ENCODE data around the gene SH2B2.
A peak's percentile ranks its signal among the peaks of the same experiment; 100 is the strongest.

SH2B2 gene

DNA sequence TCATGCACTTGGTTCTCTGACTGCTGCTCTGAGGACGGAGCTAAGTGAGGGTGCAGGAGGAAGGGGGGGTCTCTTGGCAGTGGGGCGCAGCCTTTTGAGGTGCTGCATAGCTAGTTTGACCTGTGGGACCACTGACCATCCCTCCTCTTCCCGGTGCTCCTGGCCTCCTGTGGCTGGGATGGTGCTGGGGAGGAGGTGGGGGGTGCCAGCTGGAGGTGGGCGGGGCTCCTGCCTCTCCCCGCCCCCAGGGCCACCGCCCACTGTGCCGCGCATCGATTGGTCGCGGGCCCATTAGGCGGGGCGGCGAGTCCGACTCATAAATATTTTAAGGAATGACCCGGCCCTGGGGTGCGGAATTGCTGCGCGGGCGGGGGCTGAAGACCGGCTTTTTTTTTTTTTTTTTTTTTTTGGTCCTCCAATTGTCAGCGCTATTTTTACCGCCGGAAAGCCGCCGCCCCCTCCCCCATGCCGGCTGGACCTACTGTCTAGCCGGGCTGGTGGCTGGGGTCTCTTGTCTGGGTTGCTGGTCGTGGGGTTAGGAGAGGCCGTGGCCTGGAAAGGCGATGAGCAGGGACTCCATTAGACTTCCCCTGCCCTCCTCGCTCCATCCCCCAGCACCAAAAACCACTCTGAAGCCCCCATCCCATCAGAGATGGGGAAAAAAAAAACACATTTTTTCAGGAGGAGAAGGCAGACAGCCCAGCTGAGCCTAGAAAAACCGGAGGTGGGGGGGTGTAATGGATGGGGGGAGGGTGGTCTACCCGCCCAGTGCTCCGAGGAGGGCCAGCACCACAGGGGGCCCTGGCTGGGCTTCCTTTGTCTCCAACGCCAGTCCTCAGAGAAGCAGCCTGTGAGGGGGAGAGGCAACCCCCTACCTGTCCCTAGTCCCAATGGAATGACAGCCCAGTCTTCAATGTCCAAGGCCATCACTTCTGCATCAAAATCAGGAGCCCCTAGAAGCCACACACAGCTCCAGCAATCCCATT, 6.4 kb downstream of the SH2B2 start:
- H3K4me3 ChIP-seq (ENCODE audit: low read depth, low read length): peak overlapping the region; percentile 38
- H3K27me3 ChIP-seq: no peaks in the 10 kb centered on the region
- no peaks in the 10 kb centered on the region for H3K36me3 ChIP-seq
- TF ChIP-seq, protein P1, sequence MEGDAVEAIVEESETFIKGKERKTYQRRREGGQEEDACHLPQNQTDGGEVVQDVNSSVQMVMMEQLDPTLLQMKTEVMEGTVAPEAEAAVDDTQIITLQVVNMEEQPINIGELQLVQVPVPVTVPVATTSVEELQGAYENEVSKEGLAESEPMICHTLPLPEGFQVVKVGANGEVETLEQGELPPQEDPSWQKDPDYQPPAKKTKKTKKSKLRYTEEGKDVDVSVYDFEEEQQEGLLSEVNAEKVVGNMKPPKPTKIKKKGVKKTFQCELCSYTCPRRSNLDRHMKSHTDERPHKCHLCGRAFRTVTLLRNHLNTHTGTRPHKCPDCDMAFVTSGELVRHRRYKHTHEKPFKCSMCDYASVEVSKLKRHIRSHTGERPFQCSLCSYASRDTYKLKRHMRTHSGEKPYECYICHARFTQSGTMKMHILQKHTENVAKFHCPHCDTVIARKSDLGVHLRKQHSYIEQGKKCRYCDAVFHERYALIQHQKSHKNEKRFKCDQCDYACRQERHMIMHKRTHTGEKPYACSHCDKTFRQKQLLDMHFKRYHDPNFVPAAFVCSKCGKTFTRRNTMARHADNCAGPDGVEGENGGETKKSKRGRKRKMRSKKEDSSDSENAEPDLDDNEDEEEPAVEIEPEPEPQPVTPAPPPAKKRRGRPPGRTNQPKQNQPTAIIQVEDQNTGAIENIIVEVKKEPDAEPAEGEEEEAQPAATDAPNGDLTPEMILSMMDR (IDR thresholded peaks at IDR 0.05; ENCODE audit: low read depth, low read length): no peak
- H3K9me3 ChIP-seq: no peaks in the 10 kb centered on the region
- no peak for DNase-seq
- H3K4me1 ChIP-seq: no peaks in the 10 kb centered on the region; the same call in 1 of the 2 replicates

DNA sequence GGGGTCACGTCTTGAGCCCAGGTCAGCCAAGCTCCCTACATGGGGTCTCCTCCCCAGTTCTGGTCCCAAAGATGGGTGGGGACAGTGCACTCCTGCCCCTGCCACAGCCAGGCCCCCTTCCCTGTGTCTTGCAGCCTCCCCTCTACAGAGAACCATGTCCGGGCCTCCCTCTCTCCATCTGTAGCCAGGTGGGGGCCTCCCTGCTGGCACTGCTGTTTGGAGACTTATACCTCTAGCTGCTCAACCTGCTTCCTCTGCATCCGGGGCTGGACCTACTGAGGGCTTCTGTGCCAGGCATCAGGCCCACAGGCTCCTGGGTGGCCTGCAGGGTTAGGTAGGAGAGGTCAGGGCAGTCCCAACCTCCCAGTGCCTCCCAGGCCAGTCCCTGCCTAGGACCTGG, 7.9 kb downstream of the SH2B2 start:
- Histone ChIP-seq H3K4me3 (ENCODE audit: low read depth, low read length) (no peak overlapping the region), H3K9me3 (no peaks in the 10 kb centered on the region), H3K36me3 (no peaks in the 10 kb centered on the region), H3K4me1 (no peaks in the 10 kb centered on the region), H3K27me3 (no peaks in the 10 kb centered on the region)
- TF ChIP-seq, protein P1 (IDR thresholded peaks at IDR 0.05; ENCODE audit: low read depth, low read length): no peak
- DNase-seq: no peak

DNA sequence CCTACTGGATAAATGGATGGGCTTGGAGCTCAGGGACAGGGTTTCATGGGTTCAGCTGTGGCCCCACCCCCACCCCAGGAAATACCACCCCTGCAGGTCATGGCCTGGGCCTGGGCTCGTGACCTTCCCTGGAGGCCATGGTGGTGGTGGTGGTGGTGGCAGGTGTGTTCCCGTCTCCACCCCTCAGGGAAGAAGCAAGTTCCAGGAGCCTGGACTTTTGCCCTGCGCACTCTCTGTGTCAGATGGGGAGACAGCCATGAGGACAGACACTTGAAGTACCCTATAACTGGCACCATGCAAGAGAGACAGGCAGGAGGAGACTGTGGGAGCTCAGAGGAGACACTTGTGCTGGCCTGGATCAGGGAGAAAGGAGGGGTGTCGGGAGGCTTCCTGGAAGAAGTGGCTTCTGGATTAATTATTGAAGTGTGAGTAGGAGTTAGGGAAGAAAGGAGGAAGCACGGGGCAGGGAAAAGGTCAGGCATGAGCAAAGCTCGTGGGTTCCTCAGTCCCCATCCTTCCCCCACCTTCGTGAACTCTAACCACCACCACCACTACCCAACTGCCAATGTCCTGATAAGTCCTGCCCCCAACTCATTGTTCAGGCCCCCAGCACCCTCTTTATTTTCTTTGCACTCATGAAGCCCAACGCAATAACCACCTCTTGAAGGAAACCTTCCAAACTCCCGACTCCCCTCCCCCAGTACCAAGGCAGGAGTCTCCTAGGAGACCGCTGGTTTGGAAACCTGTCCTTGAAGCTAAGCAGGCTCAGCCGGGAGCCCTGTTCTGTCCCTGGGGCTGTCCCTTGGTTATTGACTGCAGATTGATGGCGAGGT, 8.9 kb downstream of the SH2B2 start:
- no peaks in the 10 kb centered on the region for H3K36me3 ChIP-seq
- TF ChIP-seq, protein P1 (IDR thresholded peaks at IDR 0.05; ENCODE audit: low read depth, low read length): no peak
- no peaks in the 10 kb centered on the region for H3K27me3 ChIP-seq
- no peak for DNase-seq
- no peaks in the 10 kb centered on the region for H3K9me3 ChIP-seq
- H3K4me1 ChIP-seq: no peaks in the 10 kb centered on the region
- H3K4me3 ChIP-seq (ENCODE audit: low read depth, low read length): no peak overlapping the region

DNA sequence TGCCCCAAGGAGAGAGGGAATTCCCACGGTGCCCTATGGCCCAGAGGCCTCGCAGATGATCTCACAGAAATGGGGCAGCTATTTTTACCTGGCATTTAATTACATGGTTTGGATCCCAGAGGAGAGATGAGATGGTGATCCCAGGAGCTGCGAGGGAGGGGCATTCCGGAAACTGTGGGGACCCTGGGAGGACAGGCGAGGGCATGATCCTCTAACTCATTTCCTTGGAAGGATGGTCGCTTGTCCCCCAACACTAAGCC, 9.4 kb downstream of the SH2B2 start:
- Histone ChIP-seq H3K4me3 (ENCODE audit: low read depth, low read length) (no peak overlapping the region), H3K36me3 (no peaks in the 10 kb centered on the region), H3K9me3 (no peaks in the 10 kb centered on the region), H3K4me1 (no peaks in the 10 kb centered on the region), H3K27me3 (no peaks in the 10 kb centered on the region)
- TF ChIP-seq, protein P1 (IDR thresholded peaks at IDR 0.05; ENCODE audit: low read depth, low read length): no peak
- no peak for DNase-seq

DNA sequence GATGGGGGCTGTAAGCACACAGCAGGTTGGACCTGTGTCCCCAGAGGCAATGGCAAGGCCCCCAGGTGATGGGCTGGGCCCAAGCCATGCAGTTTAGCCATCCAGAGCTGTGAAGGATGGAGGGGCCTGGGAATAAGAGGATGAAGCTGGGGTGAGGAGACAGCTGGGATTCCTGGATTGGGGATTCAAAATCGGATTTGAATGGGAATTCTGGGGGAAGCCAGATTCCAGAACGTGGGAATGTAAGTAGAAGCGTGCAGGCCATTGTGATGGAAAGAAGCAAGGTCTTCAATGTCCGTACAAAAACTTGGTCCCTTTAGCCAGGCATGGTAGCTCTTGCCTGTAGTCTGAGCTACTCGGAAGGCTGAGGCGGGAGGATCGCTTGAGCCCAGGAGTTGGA, 9.8 kb downstream of the SH2B2 start:
- no peak for DNase-seq
- H3K27me3 ChIP-seq: no peaks in the 10 kb centered on the region
- no peaks in the 10 kb centered on the region for H3K9me3 ChIP-seq
- no peak overlapping the region for H3K4me3 ChIP-seq (ENCODE audit: low read depth, low read length)
- TF ChIP-seq, protein P1 (IDR thresholded peaks at IDR 0.05; ENCODE audit: low read depth, low read length): no peak
- H3K4me1 ChIP-seq: no peaks in the 10 kb centered on the region
- no peaks in the 10 kb centered on the region for H3K36me3 ChIP-seq

All from BE2C (cell line).